H1 (cell line): Measurements from ENCODE around the gene SLIT3. TPM values are rescaled to one million over a fixed set of nuclear protein-coding genes. Genes with fewer than 3 reads are reported as not detected.

Experiments used
- CBX8 ChIP-seq: fragments of 300-800, 300-1000 bp; sonication (generic); IDR thresholded peaks from 2 replicates; pipeline ENCODE4 v1.7.1; 2016; ENCODE audit warnings: low read depth, low read length, borderline replicate concordance
- CHD1 ChIP-seq: IDR thresholded peaks from 2 replicates; pipeline ENCODE4 v1.6.1; 2012; ENCODE audit warnings: low read depth, low read length, improper control_type of control experiment
- CHD2 ChIP-seq: IDR thresholded peaks from 2 replicates; pipeline ENCODE4 v1.6.1; 2012; ENCODE audit warnings: low read length, improper control_type of control experiment
- GABPA ChIP-seq: IDR thresholded peaks from 2 replicates; pipeline ENCODE4 v1.6.1; 2011; ENCODE audit warnings: mild to moderate bottlenecking, low read length, moderate library complexity, borderline replicate concordance; ENCODE audit not compliant: insufficient read depth
- HDAC2 ChIP-seq, 2 experiments: fragments of 300-600 bp in 1 of 2; sonication (generic) in 1 of 2; IDR thresholded peaks; 2 replicates each; pipeline ENCODE4 v1.6.1; 2011 to 2012; ENCODE audit warnings: low read depth in 2 of 2, low read length in 2 of 2, mild to moderate bottlenecking in 2 of 2, moderate library complexity in 2 of 2, borderline replicate concordance in 1 of 2, inconsistent platforms in 1 of 2
- NRF1 ChIP-seq: IDR thresholded peaks from 2 replicates; pipeline ENCODE4 v1.6.1; 2011; ENCODE audit warnings: mild to moderate bottlenecking, low read depth, low read length, improper control_type of control experiment
- PHF8 ChIP-seq: fragments of 200-600 bp; sonication (generic); conservative IDR thresholded peaks from 2 replicates; pipeline ENCODE4 v1.7.1; 2012; ENCODE audit warnings: low read depth, mild to moderate bottlenecking, inconsistent platforms, low read length, moderate library complexity
- POLR2A ChIP-seq, 2 experiments: IDR thresholded peaks; 1 replicate in 1 of 2; 2 replicates in 1 of 2; pipeline ENCODE4 v1.6.1; 2011; ENCODE audit warnings: low read depth in 2 of 2, low read length in 2 of 2, mild to moderate bottlenecking in 2 of 2; ENCODE audit errors: control extremely low read depth in 1 of 2
- RNF2 ChIP-seq: fragments of 200-900, 300-1000 bp; sonication (generic); IDR thresholded peaks from 2 replicates; pipeline ENCODE4 v1.7.1; 2016; ENCODE audit warnings: borderline replicate concordance, low read depth, mild to moderate bottlenecking, antibody characterized with exemption, low read length; ENCODE audit not compliant: poor library complexity, severe bottlenecking; ENCODE audit errors: missing control alignments
- TCF12 ChIP-seq: IDR thresholded peaks from 2 replicates; pipeline ENCODE4 v1.6.1; 2011; ENCODE audit warnings: low read depth, mild to moderate bottlenecking, low read length
- ZNF274 ChIP-seq: IDR thresholded peaks from 2 replicates; pipeline ENCODE4 v1.7.0; 2012; ENCODE audit warnings: low read length, borderline replicate concordance; ENCODE audit errors: extremely low read depth
- polyA plus RNA-seq, 7 experiments: library from polyadenylated mRNA; depleted of rRNA in 3 of 7; stranded (reverse) in 5 of 7; unstranded in 2 of 7; fragments of >200 nt in 5 of 7; fragments of 200-250 nt in 2 of 7; gene quantifications; 1 replicate in 5 of 7; 2 replicates in 1 of 7; 4 replicates in 1 of 7; pipeline versions ENCODE4 v1.2.1 to v1.2.3, GENCODE V29; 2011 to 2013; ENCODE audit warnings: missing spikeins in 2 of 7, mixed read lengths in 2 of 7
- total RNA-seq: library from RNA; stranded (reverse); fragmentation: NEBNext Ultra II Directional; extraction: Animal tissue kit (Norgen Biotek cat#: 25700); gene quantifications from 2 replicates; pipeline ENCODE4 v1.2.1, GENCODE V29; 2021
- TF ChIP-seq, protein P1 (sequence below): fragments of 300-600 bp; sonication (generic); IDR thresholded peaks from 2 replicates; pipeline ENCODE4 v1.7.1; 2012; ENCODE audit warnings: low read length, moderate library complexity, mild to moderate bottlenecking, inconsistent platforms; ENCODE audit not compliant: insufficient replicate concordance

SLIT3 gene
- total and polyA plus RNA-seq, 2 of the 8 experiments (the other 6 are each of a cell fraction or from before 2014, with no cell fraction given): 1.1 to 1.2 TPM

- TF ChIP-seq, protein P1, sequence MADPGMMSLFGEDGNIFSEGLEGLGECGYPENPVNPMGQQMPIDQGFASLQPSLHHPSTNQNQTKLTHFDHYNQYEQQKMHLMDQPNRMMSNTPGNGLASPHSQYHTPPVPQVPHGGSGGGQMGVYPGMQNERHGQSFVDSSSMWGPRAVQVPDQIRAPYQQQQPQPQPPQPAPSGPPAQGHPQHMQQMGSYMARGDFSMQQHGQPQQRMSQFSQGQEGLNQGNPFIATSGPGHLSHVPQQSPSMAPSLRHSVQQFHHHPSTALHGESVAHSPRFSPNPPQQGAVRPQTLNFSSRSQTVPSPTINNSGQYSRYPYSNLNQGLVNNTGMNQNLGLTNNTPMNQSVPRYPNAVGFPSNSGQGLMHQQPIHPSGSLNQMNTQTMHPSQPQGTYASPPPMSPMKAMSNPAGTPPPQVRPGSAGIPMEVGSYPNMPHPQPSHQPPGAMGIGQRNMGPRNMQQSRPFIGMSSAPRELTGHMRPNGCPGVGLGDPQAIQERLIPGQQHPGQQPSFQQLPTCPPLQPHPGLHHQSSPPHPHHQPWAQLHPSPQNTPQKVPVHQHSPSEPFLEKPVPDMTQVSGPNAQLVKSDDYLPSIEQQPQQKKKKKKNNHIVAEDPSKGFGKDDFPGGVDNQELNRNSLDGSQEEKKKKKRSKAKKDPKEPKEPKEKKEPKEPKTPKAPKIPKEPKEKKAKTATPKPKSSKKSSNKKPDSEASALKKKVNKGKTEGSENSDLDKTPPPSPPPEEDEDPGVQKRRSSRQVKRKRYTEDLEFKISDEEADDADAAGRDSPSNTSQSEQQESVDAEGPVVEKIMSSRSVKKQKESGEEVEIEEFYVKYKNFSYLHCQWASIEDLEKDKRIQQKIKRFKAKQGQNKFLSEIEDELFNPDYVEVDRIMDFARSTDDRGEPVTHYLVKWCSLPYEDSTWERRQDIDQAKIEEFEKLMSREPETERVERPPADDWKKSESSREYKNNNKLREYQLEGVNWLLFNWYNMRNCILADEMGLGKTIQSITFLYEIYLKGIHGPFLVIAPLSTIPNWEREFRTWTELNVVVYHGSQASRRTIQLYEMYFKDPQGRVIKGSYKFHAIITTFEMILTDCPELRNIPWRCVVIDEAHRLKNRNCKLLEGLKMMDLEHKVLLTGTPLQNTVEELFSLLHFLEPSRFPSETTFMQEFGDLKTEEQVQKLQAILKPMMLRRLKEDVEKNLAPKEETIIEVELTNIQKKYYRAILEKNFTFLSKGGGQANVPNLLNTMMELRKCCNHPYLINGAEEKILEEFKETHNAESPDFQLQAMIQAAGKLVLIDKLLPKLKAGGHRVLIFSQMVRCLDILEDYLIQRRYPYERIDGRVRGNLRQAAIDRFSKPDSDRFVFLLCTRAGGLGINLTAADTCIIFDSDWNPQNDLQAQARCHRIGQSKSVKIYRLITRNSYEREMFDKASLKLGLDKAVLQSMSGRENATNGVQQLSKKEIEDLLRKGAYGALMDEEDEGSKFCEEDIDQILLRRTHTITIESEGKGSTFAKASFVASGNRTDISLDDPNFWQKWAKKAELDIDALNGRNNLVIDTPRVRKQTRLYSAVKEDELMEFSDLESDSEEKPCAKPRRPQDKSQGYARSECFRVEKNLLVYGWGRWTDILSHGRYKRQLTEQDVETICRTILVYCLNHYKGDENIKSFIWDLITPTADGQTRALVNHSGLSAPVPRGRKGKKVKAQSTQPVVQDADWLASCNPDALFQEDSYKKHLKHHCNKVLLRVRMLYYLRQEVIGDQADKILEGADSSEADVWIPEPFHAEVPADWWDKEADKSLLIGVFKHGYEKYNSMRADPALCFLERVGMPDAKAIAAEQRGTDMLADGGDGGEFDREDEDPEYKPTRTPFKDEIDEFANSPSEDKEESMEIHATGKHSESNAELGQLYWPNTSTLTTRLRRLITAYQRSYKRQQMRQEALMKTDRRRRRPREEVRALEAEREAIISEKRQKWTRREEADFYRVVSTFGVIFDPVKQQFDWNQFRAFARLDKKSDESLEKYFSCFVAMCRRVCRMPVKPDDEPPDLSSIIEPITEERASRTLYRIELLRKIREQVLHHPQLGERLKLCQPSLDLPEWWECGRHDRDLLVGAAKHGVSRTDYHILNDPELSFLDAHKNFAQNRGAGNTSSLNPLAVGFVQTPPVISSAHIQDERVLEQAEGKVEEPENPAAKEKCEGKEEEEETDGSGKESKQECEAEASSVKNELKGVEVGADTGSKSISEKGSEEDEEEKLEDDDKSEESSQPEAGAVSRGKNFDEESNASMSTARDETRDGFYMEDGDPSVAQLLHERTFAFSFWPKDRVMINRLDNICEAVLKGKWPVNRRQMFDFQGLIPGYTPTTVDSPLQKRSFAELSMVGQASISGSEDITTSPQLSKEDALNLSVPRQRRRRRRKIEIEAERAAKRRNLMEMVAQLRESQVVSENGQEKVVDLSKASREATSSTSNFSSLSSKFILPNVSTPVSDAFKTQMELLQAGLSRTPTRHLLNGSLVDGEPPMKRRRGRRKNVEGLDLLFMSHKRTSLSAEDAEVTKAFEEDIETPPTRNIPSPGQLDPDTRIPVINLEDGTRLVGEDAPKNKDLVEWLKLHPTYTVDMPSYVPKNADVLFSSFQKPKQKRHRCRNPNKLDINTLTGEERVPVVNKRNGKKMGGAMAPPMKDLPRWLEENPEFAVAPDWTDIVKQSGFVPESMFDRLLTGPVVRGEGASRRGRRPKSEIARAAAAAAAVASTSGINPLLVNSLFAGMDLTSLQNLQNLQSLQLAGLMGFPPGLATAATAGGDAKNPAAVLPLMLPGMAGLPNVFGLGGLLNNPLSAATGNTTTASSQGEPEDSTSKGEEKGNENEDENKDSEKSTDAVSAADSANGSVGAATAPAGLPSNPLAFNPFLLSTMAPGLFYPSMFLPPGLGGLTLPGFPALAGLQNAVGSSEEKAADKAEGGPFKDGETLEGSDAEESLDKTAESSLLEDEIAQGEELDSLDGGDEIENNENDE: no peak
- no peak for TF ChIP-seq CHD1
- TF ChIP-seq RNF2: no peak
- no peak for TF ChIP-seq POLR2A (IDR thresholded peaks at IDR 0.05; ENCODE audit: control extremely low read depth in 1 of 2, low read depth in 2 of 2, low read length in 2 of 2)
- no peak for TF ChIP-seq TCF12
- TF ChIP-seq PHF8: no peak
- no peak for TF ChIP-seq GABPA
- no peak for TF ChIP-seq CHD2
- TF ChIP-seq ZNF274: no peak
- no peak for TF ChIP-seq HDAC2 (IDR thresholded peaks at IDR 0.05; ENCODE audit: borderline replicate concordance in 1 of 2, low read depth in 2 of 2, low read length in 2 of 2)
- TF ChIP-seq NRF1: no peak
- TF ChIP-seq CBX8: no peak
Measured at GRCh38 chr5:169202969-169203368, 98.0 kb downstream of the SLIT3 start (continued).
